ENCODE data around the gene HLA-F.

The HLA-F gene

GRCh38 chr6:29755295-29755871 lies 32.1 kb downstream of the HLA-F start:
- Histone ChIP-seq H3K9me3 (ENCODE audit: control insufficient read depth in 1 of 2, low read length in 2 of 2) (no peaks in the 10 kb centered on the region), H3K27ac (ENCODE audit: low read length) (no peak overlapping the region), H3K27me3 (ENCODE audit: low read depth, low read length) (no peaks in the 10 kb centered on the region), H3K36me3 (ENCODE audit: control insufficient read depth in 1 of 2, insufficient read depth in 2 of 2, low read length in 2 of 2) (no peaks in the 10 kb centered on the region), H3K4me1 (ENCODE audit: control insufficient read depth in 1 of 2, insufficient read depth in 2 of 2, low read length in 2 of 2) (no peaks in the 10 kb centered on the region), H3K4me3 (ENCODE audit: low read depth in 1 of 2, low read length in 2 of 2) (no peak overlapping the region)

GRCh38 chr6:29757282-29757681 lies 34.0 kb downstream of the HLA-F start:
- Histone ChIP-seq H3K36me3 (ENCODE audit: control insufficient read depth in 1 of 2, insufficient read depth in 2 of 2, low read length in 2 of 2) (no peaks in the 10 kb centered on the region), H3K4me1 (ENCODE audit: control insufficient read depth in 1 of 2, insufficient read depth in 2 of 2, low read length in 2 of 2) (no peaks in the 10 kb centered on the region), H3K27me3 (ENCODE audit: low read depth, low read length) (no peaks in the 10 kb centered on the region), H3K9me3 (ENCODE audit: control insufficient read depth in 1 of 2, low read length in 2 of 2) (no peaks in the 10 kb centered on the region), H3K27ac (ENCODE audit: low read length) (no peak overlapping the region), H3K4me3 (ENCODE audit: low read depth in 1 of 2, low read length in 2 of 2) (no peak overlapping the region)

GRCh38 chr6:29757701-29758293 lies 34.6 kb downstream of the HLA-F start:
- no peaks in the 10 kb centered on the region for H3K27me3 ChIP-seq (ENCODE audit: low read depth, low read length)
- no peaks in the 10 kb centered on the region for H3K4me1 ChIP-seq (ENCODE audit: control insufficient read depth in 1 of 2, insufficient read depth in 2 of 2, low read length in 2 of 2)
- H3K36me3 ChIP-seq (ENCODE audit: control insufficient read depth in 1 of 2, insufficient read depth in 2 of 2, low read length in 2 of 2), result no peaks in the 10 kb centered on the region
- H3K4me3 ChIP-seq (ENCODE audit: low read depth in 1 of 2, low read length in 2 of 2), result no peak overlapping the region
- H3K9me3 ChIP-seq (ENCODE audit: control insufficient read depth in 1 of 2, low read length in 2 of 2), result no peaks in the 10 kb centered on the region
- H3K27ac ChIP-seq (ENCODE audit: low read length), result no peak overlapping the region

GRCh38 chr6:29758761-29759160 lies 35.5 kb downstream of the HLA-F start:
- no peaks in the 10 kb centered on the region for H3K9me3 ChIP-seq (ENCODE audit: control insufficient read depth in 1 of 2, low read length in 2 of 2)
- no peaks in the 10 kb centered on the region for H3K27me3 ChIP-seq (ENCODE audit: low read depth, low read length)
- no peaks in the 10 kb centered on the region for H3K36me3 ChIP-seq (ENCODE audit: control insufficient read depth in 1 of 2, insufficient read depth in 2 of 2, low read length in 2 of 2)
- no peaks in the 10 kb centered on the region for H3K4me1 ChIP-seq (ENCODE audit: control insufficient read depth in 1 of 2, insufficient read depth in 2 of 2, low read length in 2 of 2)
- no peak overlapping the region for H3K27ac ChIP-seq (ENCODE audit: low read length)
- no peak overlapping the region for H3K4me3 ChIP-seq (ENCODE audit: low read depth in 1 of 2, low read length in 2 of 2)

GRCh38 chr6:29759457-29759856 lies 36.2 kb downstream of the HLA-F start:
- Histone ChIP-seq H3K27ac (ENCODE audit: low read length) (no peak overlapping the region), H3K4me1 (ENCODE audit: control insufficient read depth in 1 of 2, insufficient read depth in 2 of 2, low read length in 2 of 2) (no peaks in the 10 kb centered on the region), H3K27me3 (ENCODE audit: low read depth, low read length) (no peaks in the 10 kb centered on the region), H3K36me3 (ENCODE audit: control insufficient read depth in 1 of 2, insufficient read depth in 2 of 2, low read length in 2 of 2) (no peaks in the 10 kb centered on the region), H3K9me3 (ENCODE audit: control insufficient read depth in 1 of 2, low read length in 2 of 2) (no peaks in the 10 kb centered on the region), H3K4me3 (ENCODE audit: low read depth in 1 of 2, low read length in 2 of 2) (no peak overlapping the region)

- Histone ChIP-seq H3K27me3 (ENCODE audit: low read depth, low read length) (no peaks in the 10 kb centered on the region), H3K36me3 (ENCODE audit: control insufficient read depth in 1 of 2, insufficient read depth in 2 of 2, low read length in 2 of 2) (no peaks in the 10 kb centered on the region), H3K27ac (ENCODE audit: low read length) (no peak overlapping the region), H3K9me3 (ENCODE audit: control insufficient read depth in 1 of 2, low read length in 2 of 2) (no peaks in the 10 kb centered on the region), H3K4me1 (ENCODE audit: control insufficient read depth in 1 of 2, insufficient read depth in 2 of 2, low read length in 2 of 2) (no peaks in the 10 kb centered on the region), H3K4me3 (ENCODE audit: low read depth in 1 of 2, low read length in 2 of 2) (no peak overlapping the region)
Observed at GRCh38 chr6:29760328-29760727, 37.1 kb downstream of the HLA-F start.

GRCh38 chr6:29762051-29762450 lies 38.8 kb downstream of the HLA-F start:
- Histone ChIP-seq H3K27ac (ENCODE audit: low read length) (no peak overlapping the region), H3K4me1 (ENCODE audit: control insufficient read depth in 1 of 2, insufficient read depth in 2 of 2, low read length in 2 of 2) (no peaks in the 10 kb centered on the region), H3K36me3 (ENCODE audit: control insufficient read depth in 1 of 2, insufficient read depth in 2 of 2, low read length in 2 of 2) (no peaks in the 10 kb centered on the region), H3K4me3 (ENCODE audit: low read depth in 1 of 2, low read length in 2 of 2) (no peak overlapping the region), H3K9me3 (ENCODE audit: control insufficient read depth in 1 of 2, low read length in 2 of 2) (no peaks in the 10 kb centered on the region), H3K27me3 (ENCODE audit: low read depth, low read length) (no peaks in the 10 kb centered on the region)

GRCh38 chr6:29762781-29763214 lies 39.6 kb downstream of the HLA-F start:
- Histone ChIP-seq H3K9me3 (ENCODE audit: control insufficient read depth in 1 of 2, low read length in 2 of 2) (no peaks in the 10 kb centered on the region), H3K36me3 (ENCODE audit: control insufficient read depth in 1 of 2, insufficient read depth in 2 of 2, low read length in 2 of 2) (no peaks in the 10 kb centered on the region), H3K27me3 (ENCODE audit: low read depth, low read length) (no peaks in the 10 kb centered on the region), H3K27ac (ENCODE audit: low read length) (no peak overlapping the region), H3K4me3 (ENCODE audit: low read depth in 1 of 2, low read length in 2 of 2) (no peak overlapping the region), H3K4me1 (ENCODE audit: control insufficient read depth in 1 of 2, insufficient read depth in 2 of 2, low read length in 2 of 2) (no peaks in the 10 kb centered on the region)

- H3K27ac ChIP-seq (ENCODE audit: low read length), result no peak overlapping the region
Observed at GRCh38 chr6:29763491-29764289, 40.5 kb downstream of the HLA-F start.

GRCh38 chr6:29764422-29765196 lies 41.4 kb downstream of the HLA-F start:
- Histone ChIP-seq H3K27ac (ENCODE audit: low read length) (no peak overlapping the region), H3K9me3 (ENCODE audit: control insufficient read depth in 1 of 2, low read length in 2 of 2) (no peaks in the 10 kb centered on the region), H3K36me3 (ENCODE audit: control insufficient read depth in 1 of 2, insufficient read depth in 2 of 2, low read length in 2 of 2) (no peaks in the 10 kb centered on the region), H3K4me1 (ENCODE audit: control insufficient read depth in 1 of 2, insufficient read depth in 2 of 2, low read length in 2 of 2) (no peaks in the 10 kb centered on the region), H3K4me3 (ENCODE audit: low read depth in 1 of 2, low read length in 2 of 2) (no peak overlapping the region), H3K27me3 (ENCODE audit: low read depth, low read length) (no peaks in the 10 kb centered on the region)

More at GRCh38 chr6:29763491-29764289, 40.5 kb downstream of the HLA-F start:
- H3K4me1 ChIP-seq (ENCODE audit: control insufficient read depth in 1 of 2, insufficient read depth in 2 of 2, low read length in 2 of 2), result no peaks in the 10 kb centered on the region
- H3K36me3 ChIP-seq (ENCODE audit: control insufficient read depth in 1 of 2, insufficient read depth in 2 of 2, low read length in 2 of 2), result no peaks in the 10 kb centered on the region
- H3K27me3 ChIP-seq (ENCODE audit: low read depth, low read length), result no peaks in the 10 kb centered on the region
- H3K9me3 ChIP-seq (ENCODE audit: control insufficient read depth in 1 of 2, low read length in 2 of 2), result no peaks in the 10 kb centered on the region
- H3K4me3 ChIP-seq (ENCODE audit: low read depth in 1 of 2, low read length in 2 of 2), result no peak overlapping the region

- Histone ChIP-seq H3K27me3 (ENCODE audit: low read depth, low read length) (no peaks in the 10 kb centered on the region), H3K27ac (ENCODE audit: low read length) (no peak overlapping the region), H3K4me1 (ENCODE audit: control insufficient read depth in 1 of 2, insufficient read depth in 2 of 2, low read length in 2 of 2) (no peaks in the 10 kb centered on the region), H3K4me3 (ENCODE audit: low read depth in 1 of 2, low read length in 2 of 2) (no peak overlapping the region), H3K36me3 (ENCODE audit: control insufficient read depth in 1 of 2, insufficient read depth in 2 of 2, low read length in 2 of 2) (no peaks in the 10 kb centered on the region), H3K9me3 (ENCODE audit: control insufficient read depth in 1 of 2, low read length in 2 of 2) (no peaks in the 10 kb centered on the region)
Observed at GRCh38 chr6:29769336-29769735, 46.1 kb downstream of the HLA-F start.
